CD8-positive, alpha-beta memory T cell (primary cell): ENCODE results near the gene RAD52. TPM values are rescaled to one million over a fixed set of nuclear protein-coding genes. Genes with fewer than 3 reads are reported as not detected.
A peak's percentile ranks its signal among the peaks of the same experiment; 100 is the strongest.

ENCODE experiments used
- CTCF ChIA-PET: fragments of 350-600 bp; sonication (Branson Sonifier 250); formaldehyde crosslinking; loops from one replicate; lab custom pipeline; 2021; ENCODE audit warnings: antibody characterized with exemption; lab: Charles Lee
- POLR2A ChIA-PET: fragments of 350-600 bp; sonication (Branson Sonifier 250); formaldehyde crosslinking; loops from one replicate; lab custom pipeline; 2021; ENCODE audit warnings: antibody characterized with exemption; lab: Charles Lee
- DNase-seq, 5 donors: peaks; one replicate each; pipeline versions ENCODE4 v3.0.0 to v3.0.0-alpha.2; 2020 to 2022; ENCODE audit warnings: mixed read lengths in 1 of 5
- H3K27ac ChIP-seq: one replicate; pipeline ENCODE4 v1.7.0; 2013; ENCODE audit warnings: low read depth, mild to moderate bottlenecking, low read length, moderate library complexity
- H3K27me3 ChIP-seq: 2 replicates; pipeline ENCODE4 v1.7.0; 2013; ENCODE audit warnings: low read length, mild to moderate bottlenecking; ENCODE audit not compliant: insufficient read depth, poor library complexity, severe bottlenecking
- H3K36me3 ChIP-seq: 2 replicates; pipeline ENCODE4 v1.7.0; 2013; ENCODE audit warnings: mild to moderate bottlenecking, low read length, moderate library complexity; ENCODE audit not compliant: insufficient read depth
- H3K4me1 ChIP-seq: 2 replicates; pipeline ENCODE4 v1.7.0; 2013; ENCODE audit warnings: mild to moderate bottlenecking, low read length, moderate library complexity; ENCODE audit not compliant: insufficient read depth
- H3K4me3 ChIP-seq: 2 replicates; pipeline ENCODE4 v1.7.0; 2013; ENCODE audit warnings: mild to moderate bottlenecking, low read length
- H3K9me3 ChIP-seq: 2 replicates; pipeline ENCODE4 v1.7.0; 2013; ENCODE audit warnings: mild to moderate bottlenecking, low read length
- H3K27ac Mint-ChIP-seq, 8 donors: one replicate each; pipeline ENCODE4 v1.8.0; 2020 to 2021; ENCODE audit warnings: mixed read lengths in 8 of 8, mild to moderate bottlenecking in 6 of 8, inconsistent platforms in 3 of 8, moderate library complexity in 3 of 8
- H3K27me3 Mint-ChIP-seq, 2 donors: one replicate each; pipeline ENCODE4 v1.8.0; 2020 to 2021; ENCODE audit warnings: mixed read lengths in 2 of 2, mild to moderate bottlenecking in 1 of 2, moderate library complexity in 1 of 2
- H3K36me3 Mint-ChIP-seq, 3 donors: one replicate each; pipeline ENCODE4 v1.8.0; 2020 to 2021; ENCODE audit warnings: mixed read lengths in 3 of 3, inconsistent platforms in 1 of 3, mild to moderate bottlenecking in 1 of 3
- H3K4me1 Mint-ChIP-seq, 3 donors: one replicate each; pipeline ENCODE4 v1.8.0; 2020 to 2021; ENCODE audit warnings: mixed read lengths in 3 of 3, inconsistent platforms in 1 of 3, mild to moderate bottlenecking in 1 of 3
- H3K4me3 Mint-ChIP-seq, 7 donors: one replicate each; pipeline ENCODE4 v1.8.0; 2020 to 2021; ENCODE audit warnings: mixed read lengths in 7 of 7, mild to moderate bottlenecking in 6 of 7, moderate library complexity in 4 of 7, inconsistent platforms in 2 of 7
- H3K9me3 Mint-ChIP-seq, 5 donors: one replicate each; pipeline ENCODE4 v1.8.0; 2020 to 2022; ENCODE audit warnings: mixed read lengths in 5 of 5, mild to moderate bottlenecking in 3 of 5, moderate library complexity in 2 of 5, inconsistent platforms in 1 of 5
- polyA plus RNA-seq: library from polyadenylated mRNA; unstranded; fragments of 300-500 nt; fragmentation: Illumina TruSeq; gene quantifications from one replicate; pipeline ENCODE4 v1.2.3, GENCODE V29; 2021
- total RNA-seq, 2 experiments: library from RNA; stranded (reverse); gene quantifications; one replicate each; pipeline ENCODE4 v1.2.3, GENCODE V29; 2021

RAD52 gene
- total and polyA plus RNA-seq, 3 experiments from 2014 or later = 4.1 to 13.8 (median 13.2) TPM

- Mint-ChIP-seq H3K4me1 (peaks cover 28 to 37% (median 34%) of the 10 kb centered on the region in 3 donors), H3K36me3 (peaks cover 17 to 93% (median 41%) of the 10 kb centered on the region in 3 donors), H3K27ac (peak overlapping the region in 7 of 8 donors; percentile 5 to 83 (median 28)), H3K4me3 (no peak overlapping the region), H3K9me3 (no peaks in the 10 kb centered on the region), H3K27me3 (no peaks in the 10 kb centered on the region)
- Histone ChIP-seq H3K27ac (no peak overlapping the region), H3K36me3 (peaks cover 84% of the 10 kb centered on the region), H3K4me3 (no peak overlapping the region), H3K4me1 (peaks cover 12% of the 10 kb centered on the region), H3K9me3 (no peaks in the 10 kb centered on the region), H3K27me3 (no peaks in the 10 kb centered on the region)
- ChIA-PET POLR2A (no interaction called here), CTCF (no interaction called here)
- DNase-seq = no peak
Observed at GRCh38 chr12:903055-903454, 46.4 kb downstream of the RAD52 start.

DNA sequence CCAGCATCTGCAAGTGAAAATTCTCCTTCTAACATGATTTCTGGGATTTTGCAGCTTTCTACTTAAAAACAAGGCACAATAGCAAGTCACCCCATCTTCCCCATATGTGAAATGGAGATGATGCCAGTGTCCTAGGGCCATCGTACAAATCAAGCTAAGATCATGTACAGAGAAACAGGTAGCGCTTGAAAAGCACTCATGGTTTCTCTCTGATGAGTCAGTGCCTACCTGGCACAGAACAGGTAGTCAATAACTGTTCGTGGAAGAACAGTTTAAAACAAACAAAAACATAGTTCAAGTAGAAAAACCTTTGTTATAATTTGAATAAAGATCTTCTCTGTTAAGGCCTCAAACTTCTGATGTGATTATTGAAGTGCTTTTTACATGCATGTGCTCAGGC, 46.9 kb downstream of the RAD52 start:
- Mint-ChIP-seq H3K9me3 (no peaks in the 10 kb centered on the region), H3K36me3 (peaks cover 12 to 93% (median 40%) of the 10 kb centered on the region in 3 donors), H3K27me3 (no peaks in the 10 kb centered on the region), H3K4me1 (peaks cover 31 to 41% (median 34%) of the 10 kb centered on the region in 3 donors), H3K27ac (peak overlapping the region in 7 of 8 donors; percentile 6 to 83 (median 17)), H3K4me3 (no peak overlapping the region)
- peaks cover 83% of the 10 kb centered on the region for H3K36me3 ChIP-seq
- no peaks in the 10 kb centered on the region for H3K27me3 ChIP-seq
- peaks cover 12% of the 10 kb centered on the region for H3K4me1 ChIP-seq
- POLR2A ChIA-PET = no interaction called here
- no peaks in the 10 kb centered on the region for H3K9me3 ChIP-seq
- CTCF ChIA-PET = no interaction called here
- H3K27ac ChIP-seq = no peak overlapping the region
- DNase-seq = no peak
- H3K4me3 ChIP-seq = no peak overlapping the region

- peak overlapping the region in 4 of 8 donors; percentile 0 to 29 (median 9) for H3K27ac Mint-ChIP-seq
- H3K27me3 Mint-ChIP-seq = no peaks in the 10 kb centered on the region
- no peaks in the 10 kb centered on the region for H3K9me3 ChIP-seq
- no peaks in the 10 kb centered on the region for H3K27me3 ChIP-seq
- H3K4me1 Mint-ChIP-seq = peaks cover 0 to 4% (median 3%) of the 10 kb centered on the region in 3 donors
- no peaks in the 10 kb centered on the region for H3K9me3 Mint-ChIP-seq
- no peaks in the 10 kb centered on the region for H3K4me1 ChIP-seq
- peaks cover 57% of the 10 kb centered on the region for H3K36me3 ChIP-seq
- H3K4me3 Mint-ChIP-seq = no peak overlapping the region
- no peak overlapping the region for H3K4me3 ChIP-seq
- H3K36me3 Mint-ChIP-seq = peaks cover 10 to 89% (median 30%) of the 10 kb centered on the region in 3 donors
- POLR2A ChIA-PET = interaction anchor here (1.1 kb wide), 1 partner anchor 37 kb away, joined by 10 read pairs; no protein-coding TSS in a partner anchor
- DNase-seq = no peak
- no peak overlapping the region for H3K27ac ChIP-seq
- CTCF ChIA-PET = interaction anchor here (0.7 kb wide), 1 partner anchor 328 kb away, joined by 3 read pairs; no protein-coding TSS in a partner anchor
Observed at GRCh38 chr12:897386-897785, 52.1 kb downstream of the RAD52 start.

DNA sequence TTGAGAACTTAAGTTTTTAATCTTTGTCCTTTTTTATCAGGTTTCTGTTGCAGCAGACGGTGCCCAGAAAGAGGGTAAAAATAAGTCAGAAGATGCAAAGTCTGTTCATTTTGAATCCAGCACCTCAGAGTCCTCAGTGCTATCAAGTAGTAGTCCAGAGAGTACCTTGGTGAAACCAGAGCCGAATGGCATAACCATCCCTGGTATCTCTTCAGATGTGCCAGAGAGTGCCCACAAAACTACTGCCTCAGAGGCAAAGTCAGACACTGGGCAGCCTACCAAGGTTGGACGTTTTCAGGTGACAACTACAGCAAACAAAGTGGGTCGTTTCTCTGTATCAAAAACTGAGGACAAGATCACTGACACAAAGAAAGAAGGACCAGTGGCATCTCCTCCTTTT, 53.5 kb downstream of the RAD52 start:
- POLR2A ChIA-PET = no interaction called here
- Histone ChIP-seq H3K4me1 (no peaks in the 10 kb centered on the region), H3K4me3 (no peak overlapping the region), H3K27ac (no peak overlapping the region), H3K36me3 (peaks cover 43% of the 10 kb centered on the region), H3K27me3 (no peaks in the 10 kb centered on the region), H3K9me3 (no peaks in the 10 kb centered on the region)
- peaks cover 0 to 4% (median 3%) of the 10 kb centered on the region in 3 donors for H3K4me1 Mint-ChIP-seq
- no peaks in the 10 kb centered on the region for H3K9me3 Mint-ChIP-seq
- H3K27ac Mint-ChIP-seq = no peak overlapping the region
- no peak overlapping the region for H3K4me3 Mint-ChIP-seq
- DNase-seq = no peak
- CTCF ChIA-PET = no interaction called here
- no peaks in the 10 kb centered on the region for H3K27me3 Mint-ChIP-seq
- H3K36me3 Mint-ChIP-seq = peaks cover 2 to 85% (median 22%) of the 10 kb centered on the region in 3 donors

DNA sequence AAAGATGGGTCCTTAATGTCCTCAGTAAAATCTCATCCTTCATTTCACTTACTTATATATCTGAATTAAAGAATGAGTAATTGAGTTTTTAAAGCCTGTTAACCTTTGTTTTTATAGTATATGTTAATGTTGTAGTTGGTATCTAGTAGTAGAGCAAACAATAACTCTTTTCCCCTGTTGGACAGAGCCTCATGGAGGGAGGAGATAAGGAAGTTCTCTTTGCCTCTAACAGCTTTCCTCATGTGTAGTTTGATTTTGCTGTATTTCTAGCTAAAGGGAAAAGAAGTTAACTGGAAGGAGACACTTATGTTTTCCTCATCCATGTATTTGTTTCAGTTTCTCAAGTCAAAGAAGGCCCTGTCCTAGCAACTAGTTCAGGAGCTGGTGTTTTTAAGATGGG, 55.3 kb downstream of the RAD52 start:
- H3K4me1 ChIP-seq = no peaks in the 10 kb centered on the region
- H3K27ac ChIP-seq = no peak overlapping the region
- ChIA-PET POLR2A (interaction anchor here (0.5 kb wide), 1 partner anchor 198 kb away, joined by 4 read pairs; no protein-coding TSS in a partner anchor), CTCF (interaction anchor here (0.6 to 1.2 kb wide), 2 partner anchors 10 to 318 kb away, joined by 3 to 4 read pairs; no protein-coding TSS in a partner anchor)
- Mint-ChIP-seq H3K27ac (peak overlapping the region in 1 of 8 donors; percentile 43), H3K36me3 (peaks cover 0 to 83% (median 14%) of the 10 kb centered on the region in 3 donors), H3K4me1 (peaks cover 0 to 4% (median 3%) of the 10 kb centered on the region in 3 donors), H3K27me3 (no peaks in the 10 kb centered on the region), H3K9me3 (no peaks in the 10 kb centered on the region), H3K4me3 (no peak overlapping the region)
- H3K36me3 ChIP-seq = peaks cover 37% of the 10 kb centered on the region
- no peaks in the 10 kb centered on the region for H3K9me3 ChIP-seq
- no peak overlapping the region for H3K4me3 ChIP-seq
- no peak for DNase-seq
- H3K27me3 ChIP-seq = no peaks in the 10 kb centered on the region

DNA sequence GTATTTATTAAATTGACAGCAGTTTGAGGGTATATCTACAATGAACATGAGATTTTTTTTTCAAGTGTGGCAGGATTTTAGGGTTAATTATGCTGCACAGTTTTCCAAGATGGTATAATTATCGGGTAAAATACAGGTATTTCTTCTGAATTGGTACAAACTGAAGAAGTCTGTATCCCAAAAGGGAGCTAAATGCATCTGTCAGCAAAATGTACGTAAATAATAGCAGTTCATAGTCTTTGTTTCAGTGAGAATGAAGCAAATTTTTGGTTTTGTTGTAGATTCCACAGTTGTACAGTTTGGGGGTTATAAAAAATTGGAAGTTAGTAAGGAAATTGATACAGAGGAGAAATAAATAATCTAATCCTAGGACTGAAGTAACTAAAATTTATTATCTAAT, 63.3 kb downstream of the RAD52 start:
- ChIA-PET POLR2A (no interaction called here), CTCF (no interaction called here)
- Mint-ChIP-seq H3K9me3 (no peaks in the 10 kb centered on the region), H3K4me3 (no peak overlapping the region), H3K4me1 (no peaks in the 10 kb centered on the region), H3K36me3 (peaks cover 13 to 95% (median 41%) of the 10 kb centered on the region in 3 donors), H3K27ac (peak overlapping the region in 3 of 8 donors; percentile 22 to 80 (median 47)), H3K27me3 (no peaks in the 10 kb centered on the region)
- Histone ChIP-seq H3K36me3 (peaks cover 87% of the 10 kb centered on the region), H3K27ac (no peak overlapping the region), H3K4me3 (no peak overlapping the region), H3K27me3 (no peaks in the 10 kb centered on the region), H3K4me1 (no peaks in the 10 kb centered on the region), H3K9me3 (no peaks in the 10 kb centered on the region)
- no peak for DNase-seq

- no peaks in the 10 kb centered on the region for H3K9me3 ChIP-seq
- no peaks in the 10 kb centered on the region for H3K27me3 ChIP-seq
- H3K36me3 ChIP-seq = peaks cover 92% of the 10 kb centered on the region
- H3K9me3 Mint-ChIP-seq = no peaks in the 10 kb centered on the region
- POLR2A ChIA-PET = no interaction called here
- no peaks in the 10 kb centered on the region for H3K4me1 Mint-ChIP-seq
- no peaks in the 10 kb centered on the region for H3K4me1 ChIP-seq
- H3K27ac ChIP-seq = no peak overlapping the region
- no peak for DNase-seq
- H3K27me3 Mint-ChIP-seq = no peaks in the 10 kb centered on the region
- no peak overlapping the region for H3K4me3 ChIP-seq
- peaks cover 13 to 96% (median 42%) of the 10 kb centered on the region in 3 donors for H3K36me3 Mint-ChIP-seq
- CTCF ChIA-PET = no interaction called here
- no peak overlapping the region for H3K4me3 Mint-ChIP-seq
- H3K27ac Mint-ChIP-seq = peak overlapping the region in 5 of 8 donors; percentile 0 to 72 (median 30)
Observed at GRCh38 chr12:885701-886100, 63.8 kb downstream of the RAD52 start.

GRCh38 chr12:884746-885414, 64.6 kb downstream of the RAD52 start:
- H3K27me3 Mint-ChIP-seq = no peaks in the 10 kb centered on the region
- H3K9me3 Mint-ChIP-seq = no peaks in the 10 kb centered on the region
- Histone ChIP-seq H3K27ac (no peak overlapping the region), H3K4me1 (no peaks in the 10 kb centered on the region), H3K9me3 (no peaks in the 10 kb centered on the region), H3K4me3 (no peak overlapping the region), H3K36me3 (peaks cover 93% of the 10 kb centered on the region), H3K27me3 (no peaks in the 10 kb centered on the region)
- peaks cover 13 to 96% (median 42%) of the 10 kb centered on the region in 3 donors for H3K36me3 Mint-ChIP-seq
- POLR2A ChIA-PET = interaction anchor here (0.6 kb wide), 1 partner anchor 192 kb away, joined by 4 read pairs; no protein-coding TSS in a partner anchor
- H3K27ac Mint-ChIP-seq = peak overlapping the region in 5 of 8 donors; percentile 29 to 68 (median 36)
- no peak for DNase-seq
- no peak overlapping the region for H3K4me3 Mint-ChIP-seq
- CTCF ChIA-PET = no interaction called here
- no peaks in the 10 kb centered on the region for H3K4me1 Mint-ChIP-seq
